Ascending aorta (tissue), 2 donors: ENCODE measurements around the gene TSFM. TPM values are rescaled to one million over a fixed set of nuclear protein-coding genes. Genes with fewer than 3 reads are reported as not detected.

Experiments used
- DNase-seq, 2 donors: peaks; one replicate each; pipeline ENCODE4 v3.0.0-alpha.2; 2019; ENCODE audit warnings: low spot score in 2 of 2
- H3K27ac ChIP-seq, 2 donors: fragments of 200-600 bp; sonication (generic); one replicate each; pipeline ENCODE4 v1.5.1; 2016 to 2017; ENCODE audit warnings: mild to moderate bottlenecking in 1 of 2
- H3K27me3 ChIP-seq: fragments of 200-600 bp; sonication (generic); one replicate; pipeline ENCODE4 v1.5.1; 2017
- H3K36me3 ChIP-seq, 2 donors: fragments of 200-600 bp; sonication (generic); one replicate each; pipeline ENCODE4 v1.5.1; 2016
- H3K4me1 ChIP-seq, 2 donors: fragments of 200-600 bp; sonication (generic); one replicate each; pipeline ENCODE4 v1.5.1; 2016 to 2017; ENCODE audit warnings: mild to moderate bottlenecking in 1 of 2
- H3K4me3 ChIP-seq, 2 donors: fragments of 200-600 bp; sonication (generic); one replicate each; pipeline ENCODE4 v1.5.1; 2016 to 2017; ENCODE audit warnings: mild to moderate bottlenecking in 1 of 2
- H3K9me3 ChIP-seq, 2 donors: fragments of 200-600 bp; sonication (generic); one replicate each; pipeline ENCODE4 v1.5.1; 2016
- CTCF ChIP-seq, 3 experiments: fragments of 200-600 bp in 2 of 3; fragments of 450-650 bp in 1 of 3; sonication (generic) in 2 of 3; IDR thresholded peaks; one replicate each; pipeline ENCODE4 v1.5.1; 2016 to 2019; ENCODE audit warnings: antibody characterized with exemption in 3 of 3, mild to moderate bottlenecking in 1 of 3, moderate library complexity in 1 of 3
- intact Hi-C: fragments of 100-400 bp; cut with DNase I; formaldehyde crosslinking; loops from one replicate; pipeline ENCODE4 v1.15.1; 2023
- total RNA-seq: library from RNA; depleted of rRNA; stranded (reverse); fragments of >200 nt; gene quantifications from one replicate; pipeline ENCODE4 v1.1.0, GENCODE V29; 2016

TSFM gene
- total RNA-seq, 1 donor from 2014 or later: 46.8 TPM

DNA sequence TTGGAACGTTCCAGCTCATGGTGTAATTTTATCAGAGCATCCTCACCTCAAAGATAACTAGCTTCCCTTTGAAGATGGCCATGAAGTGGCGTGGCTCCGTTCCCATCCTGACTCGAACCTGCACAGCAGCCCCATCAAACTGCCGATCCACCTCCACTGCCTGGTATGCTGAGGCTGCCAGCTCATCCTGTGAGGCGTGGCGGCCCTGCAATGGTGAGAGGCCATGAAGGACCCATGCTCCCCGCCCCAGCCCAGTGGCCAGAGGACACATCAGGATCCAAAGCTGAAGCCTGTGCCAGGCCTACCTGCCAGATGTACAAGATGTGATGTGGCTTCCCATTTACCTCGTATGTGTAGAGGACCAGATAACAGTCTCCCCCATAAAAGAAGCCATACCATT is 24.7 kb downstream of the TSFM start:
- no peak for DNase-seq
- Histone ChIP-seq H3K27ac (no peak overlapping the region), H3K9me3 (no peaks in the 10 kb centered on the region), H3K27me3 (no peaks in the 10 kb centered on the region), H3K36me3 (peaks cover 58 to 71% of the 10 kb centered on the region in 2 donors), H3K4me1 (peaks cover 3 to 4% of the 10 kb centered on the region in 2 donors), H3K4me3 (no peak overlapping the region)
- intact Hi-C loops: no loop called here
- no peak for TF ChIP-seq CTCF (IDR thresholded peaks at IDR 0.05)

DNA sequence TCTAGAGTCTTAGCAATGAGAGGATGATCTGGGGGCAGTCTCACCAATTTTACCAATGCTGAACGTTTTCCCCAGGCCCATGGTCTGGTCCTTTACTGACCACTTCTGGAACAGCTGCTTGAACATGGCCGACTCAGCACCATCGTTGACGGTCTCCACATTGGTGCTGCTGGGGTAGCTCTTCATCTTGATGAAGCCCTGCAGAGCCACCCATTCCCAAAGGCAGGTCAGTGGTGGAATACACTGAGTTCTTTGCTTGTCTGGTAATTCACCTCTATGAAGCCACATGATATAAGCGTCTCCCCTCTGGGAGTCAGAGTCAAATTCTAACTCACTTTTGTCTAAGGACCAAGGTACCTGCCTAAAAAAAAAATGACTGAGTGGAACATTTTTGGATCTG is 25.8 kb downstream of the TSFM start:
- no peak for TF ChIP-seq CTCF (IDR thresholded peaks at IDR 0.05)
- intact Hi-C loops: no loop called here
- H3K27ac ChIP-seq: no peak overlapping the region
- H3K4me3 ChIP-seq: no peak overlapping the region
- H3K4me1 ChIP-seq: peaks cover 2 to 3% of the 10 kb centered on the region in 2 donors
- H3K27me3 ChIP-seq: no peaks in the 10 kb centered on the region
- peaks cover 49 to 72% of the 10 kb centered on the region in 2 donors for H3K36me3 ChIP-seq
- DNase-seq: no peak
- no peaks in the 10 kb centered on the region for H3K9me3 ChIP-seq

- intact Hi-C loops: no loop called here
- Histone ChIP-seq H3K9me3 (no peaks in the 10 kb centered on the region), H3K36me3 (peaks cover 49 to 69% of the 10 kb centered on the region in 2 donors), H3K4me1 (no peaks in the 10 kb centered on the region), H3K27ac (no peak overlapping the region), H3K27me3 (no peaks in the 10 kb centered on the region), H3K4me3 (no peak overlapping the region)
- no peak for TF ChIP-seq CTCF (IDR thresholded peaks at IDR 0.05)
- no peak for DNase-seq
These were observed 26.8 kb downstream of the TSFM start for GRCh38 chr12:57809425-57809824.

DNA sequence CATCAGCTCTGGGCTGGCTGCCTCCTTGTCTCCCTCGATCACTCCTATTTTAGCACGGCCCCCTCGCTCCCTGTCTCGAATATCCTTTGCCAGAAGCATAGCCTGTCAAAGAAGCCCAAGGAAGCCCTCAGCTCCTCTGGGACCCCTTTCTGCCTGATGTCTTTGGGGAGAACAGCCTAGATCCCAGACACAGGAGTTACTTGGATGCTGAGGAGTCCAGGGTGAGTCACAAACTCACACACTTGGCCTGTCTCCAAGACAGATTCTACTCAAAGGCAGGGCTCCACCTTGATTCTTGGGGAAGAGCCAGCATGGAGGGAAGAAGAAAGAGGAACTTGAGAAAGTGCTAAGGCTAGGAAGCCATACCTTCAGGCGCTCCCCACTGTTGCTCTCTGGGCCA is 27.9 kb downstream of the TSFM start:
- intact Hi-C loops: no loop called here

DNA sequence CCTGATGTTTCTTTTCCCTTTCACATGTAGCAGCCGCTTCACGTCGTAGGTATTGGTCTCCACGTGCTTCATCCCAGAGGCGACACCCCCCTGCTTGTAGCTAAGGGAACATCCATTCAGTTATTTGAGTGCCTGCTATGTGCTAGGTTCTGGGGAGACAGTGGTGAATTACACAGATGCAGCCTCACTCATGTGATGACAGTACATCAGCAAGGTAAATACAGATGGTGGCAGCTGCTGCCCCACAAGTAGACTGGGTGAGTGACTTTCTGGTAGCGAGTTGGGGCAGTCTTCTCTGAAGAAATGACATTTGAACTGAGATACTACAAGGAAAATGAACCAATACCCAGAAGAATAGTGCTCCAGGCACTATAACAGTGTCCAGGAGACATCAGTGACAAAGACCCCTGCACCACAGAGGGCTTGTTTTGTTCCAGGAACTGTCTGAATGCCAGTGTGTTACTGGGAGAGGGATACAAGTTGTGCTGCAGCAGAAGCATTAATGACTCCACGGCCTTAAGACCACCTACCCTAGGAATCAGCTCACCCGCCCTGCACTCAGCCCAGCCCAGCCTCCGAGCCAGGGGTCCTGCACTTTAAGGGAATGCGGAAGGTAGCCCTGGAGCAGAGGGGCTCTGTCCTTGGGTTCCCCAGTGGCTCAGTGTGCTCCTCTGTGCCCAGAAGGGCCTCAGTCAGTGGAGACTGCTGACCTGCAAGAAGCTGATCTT is 28.6 kb downstream of the TSFM start:
- DNase-seq: no peak
- Histone ChIP-seq H3K9me3 (no peaks in the 10 kb centered on the region), H3K27me3 (no peaks in the 10 kb centered on the region), H3K4me3 (no peak overlapping the region), H3K4me1 (peaks cover 0 to 4% of the 10 kb centered on the region in 2 donors), H3K36me3 (peaks cover 39 to 58% of the 10 kb centered on the region in 2 donors), H3K27ac (no peak overlapping the region)
- TF ChIP-seq CTCF (IDR thresholded peaks at IDR 0.05): no peak
- intact Hi-C loops: no loop called here

More for the DNA sequence above, 27.9 kb downstream of the TSFM start:
- Histone ChIP-seq H3K9me3 (no peaks in the 10 kb centered on the region), H3K4me1 (no peaks in the 10 kb centered on the region), H3K27ac (no peak overlapping the region), H3K27me3 (no peaks in the 10 kb centered on the region), H3K36me3 (peaks cover 46 to 60% of the 10 kb centered on the region in 2 donors), H3K4me3 (no peak overlapping the region)
- DNase-seq: no peak
- no peak for TF ChIP-seq CTCF (IDR thresholded peaks at IDR 0.05)
